Measurements from ENCODE around the gene NDUFC2.
"Not testable (repeated sequence)": the region's sequence is repeated elsewhere in the genome, so short reads cannot be mapped to it uniquely, and the experiment has no call there.

NDUFC2 gene

GRCh38 chr11:78080084-78080817 lies 589 bp upstream of the NDUFC2 start:
- DNase-seq (ENCODE audit: low spot score): no peak

- no peak for DNase-seq (ENCODE audit: low spot score)
Measured at GRCh38 chr11:78078218-78079167, 1.2 kb downstream of the NDUFC2 start.

GRCh38 chr11:78077592-78077991 lies 2.1 kb downstream of the NDUFC2 start:
- not testable (repeated sequence) for DNase-seq (ENCODE audit: low spot score)

- DNase-seq (ENCODE audit: low spot score): no peak
Measured at GRCh38 chr11:78076733-78077403, 2.8 kb downstream of the NDUFC2 start.

GRCh38 chr11:78074756-78075155 lies 4.9 kb downstream of the NDUFC2 start:
- no peak for DNase-seq (ENCODE audit: low spot score)

- DNase-seq (ENCODE audit: low spot score): no peak
Measured at GRCh38 chr11:78072455-78072854, 7.2 kb downstream of the NDUFC2 start.

- DNase-seq (ENCODE audit: low spot score): no peak
Measured at GRCh38 chr11:78071717-78072116, 7.9 kb downstream of the NDUFC2 start.

- no peak for DNase-seq (ENCODE audit: low spot score)
Measured at GRCh38 chr11:78070621-78071020, 9.0 kb downstream of the NDUFC2 start.

GRCh38 chr11:78069465-78069864 lies 10.2 kb downstream of the NDUFC2 start:
- no peak for DNase-seq (ENCODE audit: low spot score)

GRCh38 chr11:78067704-78068103 lies 12.0 kb downstream of the NDUFC2 start:
- DNase-seq (ENCODE audit: low spot score): no peak

GRCh38 chr11:78066471-78066870 lies 13.2 kb downstream of the NDUFC2 start:
- DNase-seq (ENCODE audit: low spot score): no peak

- no peak for DNase-seq (ENCODE audit: low spot score)
Measured at GRCh38 chr11:78065203-78065602, 14.5 kb downstream of the NDUFC2 start.

- DNase-seq (ENCODE audit: low spot score): no peak
Measured at GRCh38 chr11:78063440-78064181, 16.1 kb downstream of the NDUFC2 start, which contains the start of gene THRSP. TSS of gene THRSP (plus strand) at chr11:78063861. CDS start at chr11:78063882, 21 bp downstream.

- DNase-seq (ENCODE audit: low spot score): no peak
Measured at GRCh38 chr11:78062671-78063070, 17.0 kb downstream of the NDUFC2 start.

- no peak for DNase-seq (ENCODE audit: low spot score)
Measured at GRCh38 chr11:78061921-78062311, 17.7 kb downstream of the NDUFC2 start.

GRCh38 chr11:78061088-78061920 lies 18.4 kb downstream of the NDUFC2 start:
- DNase-seq (ENCODE audit: low spot score): no peak

GRCh38 chr11:78060533-78060932 lies 19.1 kb downstream of the NDUFC2 start:
- no peak for DNase-seq (ENCODE audit: low spot score)

GRCh38 chr11:78059749-78060328 lies 19.8 kb downstream of the NDUFC2 start:
- DNase-seq (ENCODE audit: low spot score): not testable (repeated sequence)

- DNase-seq (ENCODE audit: low spot score): no peak
Measured at GRCh38 chr11:78057462-78058055, 22.1 kb downstream of the NDUFC2 start.

GRCh38 chr11:78056093-78056492 lies 23.6 kb downstream of the NDUFC2 start:
- no peak for DNase-seq (ENCODE audit: low spot score)
